GM19193 (cell line): ENCODE data around the gene BRINP3.

Experiments used
- POLR2A ChIP-seq: IDR thresholded peaks from 4 replicates; pipeline ENCODE4 v1.6.1; 2011; ENCODE audit not compliant: insufficient read depth, insufficient read length; ENCODE audit errors: extremely low read depth

BRINP3 gene

GRCh38 chr1:190477762-190478148, at the start of gene BRINP3:
BRINP3 (minus strand) TSS chr1:190477864.
- no peak for TF ChIP-seq POLR2A

GRCh38 chr1:190511554-190511953, 33.9 kb upstream of the BRINP3 start:
- no peak for TF ChIP-seq POLR2A

GRCh38 chr1:190507357-190507756, 29.7 kb upstream of the BRINP3 start:
- TF ChIP-seq POLR2A, result no peak

GRCh38 chr1:190497565-190497964, 19.9 kb upstream of the BRINP3 start:
- no peak for TF ChIP-seq POLR2A

- TF ChIP-seq POLR2A, result no peak
Observed at GRCh38 chr1:190494451-190494850, 16.8 kb upstream of the BRINP3 start.

- TF ChIP-seq POLR2A, result no peak
Observed at GRCh38 chr1:190491404-190491803, 13.7 kb upstream of the BRINP3 start.

- TF ChIP-seq POLR2A, result no peak
Observed at GRCh38 chr1:190484045-190484444, 6.4 kb upstream of the BRINP3 start.

- no peak for TF ChIP-seq POLR2A
Observed at GRCh38 chr1:190480231-190480630, 2.6 kb upstream of the BRINP3 start.

GRCh38 chr1:190479516-190479915, 1.9 kb upstream of the BRINP3 start:
- TF ChIP-seq POLR2A, result no peak

GRCh38 chr1:190479050-190479397, 1.4 kb upstream of the BRINP3 start:
- no peak for TF ChIP-seq POLR2A

GRCh38 chr1:190478149-190479049, 735 bp upstream of the BRINP3 start:
- TF ChIP-seq POLR2A, result no peak

- TF ChIP-seq POLR2A, result no peak
Observed at GRCh38 chr1:190476806-190477205, 858 bp downstream of the BRINP3 start.

- TF ChIP-seq POLR2A, result no peak
Observed at GRCh38 chr1:190476321-190476720, 1.3 kb downstream of the BRINP3 start.

- TF ChIP-seq POLR2A, result no peak
Observed at GRCh38 chr1:190475421-190476141, 2.1 kb downstream of the BRINP3 start.

- TF ChIP-seq POLR2A, result no peak
Observed at GRCh38 chr1:190474650-190475211, 2.9 kb downstream of the BRINP3 start.

- no peak for TF ChIP-seq POLR2A
Observed at GRCh38 chr1:190474010-190474409, 3.7 kb downstream of the BRINP3 start.

GRCh38 chr1:190472494-190472893, 5.2 kb downstream of the BRINP3 start:
- TF ChIP-seq POLR2A, result no peak

GRCh38 chr1:190472042-190472441, 5.6 kb downstream of the BRINP3 start:
- TF ChIP-seq POLR2A, result no peak
